ENCODE data around the gene NHS.
"Not testable (repeated sequence)": the region's sequence is repeated elsewhere in the genome, so short reads cannot be mapped to it uniquely, and the experiment has no call there.

The NHS gene

GRCh38 chrX:17568804-17569203, 193.8 kb downstream of the NHS start:
- H3K9me3 Mint-ChIP-seq; H3K36me3 Mint-ChIP-seq (ENCODE audit: low read depth); H3K27ac Mint-ChIP-seq; H3K4me3 Mint-ChIP-seq; H3K27me3 Mint-ChIP-seq (ENCODE audit: low read depth); H3K4me1 Mint-ChIP-seq (ENCODE audit: low read depth): not testable (repeated sequence)

DNA sequence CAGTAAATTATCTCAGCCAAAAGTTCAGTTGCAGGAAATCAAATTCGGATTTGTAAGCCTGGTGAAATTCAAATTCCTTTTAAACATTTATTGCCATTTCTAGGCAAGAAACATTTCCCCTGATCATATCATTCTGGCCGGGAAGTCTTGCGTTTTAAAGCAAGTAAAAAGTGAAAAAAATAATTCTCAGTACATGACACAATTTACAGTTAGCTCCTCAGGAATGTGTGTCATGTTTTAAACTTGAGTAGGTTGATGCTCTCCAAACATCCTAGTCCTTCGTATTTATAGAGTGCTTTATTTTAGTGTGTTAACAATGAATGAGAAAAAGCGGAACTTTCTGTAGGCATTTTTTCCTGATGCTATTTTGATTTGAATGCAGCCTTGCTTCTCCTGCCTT, 204.0 kb downstream of the NHS start:
- no peak overlapping the region for H3K27ac Mint-ChIP-seq
- no peaks in the 10 kb centered on the region for H3K4me1 Mint-ChIP-seq (ENCODE audit: low read depth)
- H3K4me3 Mint-ChIP-seq, result no peak overlapping the region
- no peaks in the 10 kb centered on the region for H3K36me3 Mint-ChIP-seq (ENCODE audit: low read depth)
- no peaks in the 10 kb centered on the region for H3K9me3 Mint-ChIP-seq
- peaks cover 8% of the 10 kb centered on the region for H3K27me3 Mint-ChIP-seq (ENCODE audit: low read depth)

DNA sequence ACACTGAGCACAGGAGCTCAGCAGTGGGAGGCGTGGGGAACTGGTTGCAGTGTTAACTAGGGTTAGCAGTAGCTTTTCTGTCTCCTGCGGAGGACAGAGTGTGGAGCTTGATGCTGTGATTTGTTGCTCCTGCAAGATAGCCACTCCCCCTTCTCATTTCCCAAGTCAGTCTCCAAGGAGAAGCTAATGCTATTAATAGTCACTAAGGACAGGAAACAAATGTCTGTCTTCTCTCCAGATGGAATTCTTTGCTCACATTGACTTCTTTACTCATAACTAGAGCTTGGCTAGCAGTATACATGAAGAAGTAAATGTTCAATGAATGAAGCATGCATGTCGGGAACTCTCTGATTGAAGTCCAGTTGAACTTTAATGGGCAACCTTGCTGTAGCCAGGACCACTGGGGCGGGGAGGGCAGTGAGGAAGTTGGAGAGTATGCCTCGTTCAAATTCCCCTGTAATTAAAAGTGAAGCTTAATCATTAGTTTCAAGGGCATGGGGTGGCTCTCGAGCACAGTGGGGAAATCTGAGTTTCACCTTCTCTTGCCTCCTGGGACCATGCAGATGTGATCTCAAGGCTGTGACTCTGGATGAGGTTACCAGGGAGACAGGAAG, 205.6 kb downstream of the NHS start:
- H3K9me3 Mint-ChIP-seq, result no peaks in the 10 kb centered on the region
- no peaks in the 10 kb centered on the region for H3K4me1 Mint-ChIP-seq (ENCODE audit: low read depth)
- no peak overlapping the region for H3K27ac Mint-ChIP-seq
- H3K4me3 Mint-ChIP-seq, result no peak overlapping the region
- H3K27me3 Mint-ChIP-seq (ENCODE audit: low read depth), result peaks cover 8% of the 10 kb centered on the region
- no peaks in the 10 kb centered on the region for H3K36me3 Mint-ChIP-seq (ENCODE audit: low read depth)

- Mint-ChIP-seq H3K9me3 (no peaks in the 10 kb centered on the region), H3K27ac (no peak overlapping the region), H3K4me3 (no peak overlapping the region), H3K4me1 (ENCODE audit: low read depth) (no peaks in the 10 kb centered on the region), H3K27me3 (ENCODE audit: low read depth) (peaks cover 8% of the 10 kb centered on the region), H3K36me3 (ENCODE audit: low read depth) (no peaks in the 10 kb centered on the region)
Measured at GRCh38 chrX:17581641-17582040, 206.6 kb downstream of the NHS start.

GRCh38 chrX:17584248-17584681, 209.3 kb downstream of the NHS start:
- H3K4me3 Mint-ChIP-seq, result no peak overlapping the region
- no peaks in the 10 kb centered on the region for H3K36me3 Mint-ChIP-seq (ENCODE audit: low read depth)
- H3K27ac Mint-ChIP-seq, result no peak overlapping the region
- peaks cover 4% of the 10 kb centered on the region for H3K27me3 Mint-ChIP-seq (ENCODE audit: low read depth)
- no peaks in the 10 kb centered on the region for H3K9me3 Mint-ChIP-seq
- H3K4me1 Mint-ChIP-seq (ENCODE audit: low read depth), result no peaks in the 10 kb centered on the region

DNA sequence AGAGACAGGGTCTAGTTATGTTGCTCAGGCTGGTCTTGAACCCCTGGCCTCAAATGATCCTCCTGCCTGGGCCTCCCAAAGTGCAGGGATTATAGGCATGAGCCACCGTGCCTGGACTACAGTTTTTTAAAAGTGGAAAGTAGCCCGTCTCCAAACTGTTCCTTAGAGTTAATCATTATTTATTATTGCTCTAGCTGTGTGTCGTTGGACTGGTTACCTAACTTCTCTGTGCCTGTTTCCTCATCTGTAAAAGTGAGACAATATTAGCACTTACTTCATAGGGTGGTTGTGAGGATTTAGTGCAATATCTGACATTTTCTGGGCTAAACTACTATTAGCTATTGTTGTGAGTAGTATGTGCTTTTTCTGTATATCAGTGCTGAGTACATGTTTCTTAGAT, 210.0 kb downstream of the NHS start:
- Mint-ChIP-seq H3K27ac (no peak overlapping the region), H3K4me1 (ENCODE audit: low read depth) (no peaks in the 10 kb centered on the region), H3K27me3 (ENCODE audit: low read depth) (peaks cover 7% of the 10 kb centered on the region), H3K36me3 (ENCODE audit: low read depth) (no peaks in the 10 kb centered on the region), H3K9me3 (no peaks in the 10 kb centered on the region), H3K4me3 (no peak overlapping the region)

GRCh38 chrX:17587366-17587765, 212.4 kb downstream of the NHS start:
- H3K4me3 Mint-ChIP-seq, result no peak overlapping the region
- no peak overlapping the region for H3K27ac Mint-ChIP-seq
- peaks cover 11% of the 10 kb centered on the region for H3K4me1 Mint-ChIP-seq (ENCODE audit: low read depth)
- H3K9me3 Mint-ChIP-seq, result no peaks in the 10 kb centered on the region
- no peaks in the 10 kb centered on the region for H3K36me3 Mint-ChIP-seq (ENCODE audit: low read depth)
- peaks cover 6% of the 10 kb centered on the region for H3K27me3 Mint-ChIP-seq (ENCODE audit: low read depth)

DNA sequence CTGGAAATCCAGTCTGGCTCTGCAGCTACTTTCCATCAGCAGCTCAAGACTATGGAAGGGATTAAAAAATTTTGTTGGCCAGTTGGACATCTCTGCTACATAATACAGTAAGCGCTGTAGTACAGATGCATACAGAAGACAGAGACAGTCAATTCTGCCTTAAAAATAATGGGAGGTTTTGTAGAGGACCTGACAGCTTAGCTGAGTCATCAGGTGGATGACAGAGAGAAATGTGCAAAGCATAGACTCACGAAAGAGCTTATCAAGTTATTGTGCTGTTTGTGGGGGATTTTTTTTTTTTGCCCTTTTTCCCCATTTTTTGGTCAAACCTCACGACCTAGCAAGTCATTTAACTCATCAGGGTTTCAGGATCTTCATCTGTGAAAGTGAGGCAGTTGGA, 213.3 kb downstream of the NHS start:
- no peaks in the 10 kb centered on the region for H3K36me3 Mint-ChIP-seq (ENCODE audit: low read depth)
- peaks cover 11% of the 10 kb centered on the region for H3K4me1 Mint-ChIP-seq (ENCODE audit: low read depth)
- peaks cover 6% of the 10 kb centered on the region for H3K27me3 Mint-ChIP-seq (ENCODE audit: low read depth)
- no peak overlapping the region for H3K27ac Mint-ChIP-seq
- no peaks in the 10 kb centered on the region for H3K9me3 Mint-ChIP-seq
- no peak overlapping the region for H3K4me3 Mint-ChIP-seq

GRCh38 chrX:17590892-17591740, 216.1 kb downstream of the NHS start:
- Mint-ChIP-seq H3K9me3 (no peaks in the 10 kb centered on the region), H3K36me3 (ENCODE audit: low read depth) (no peaks in the 10 kb centered on the region), H3K4me3 (no peak overlapping the region), H3K27ac (peak overlapping the region; percentile 52), H3K27me3 (ENCODE audit: low read depth) (peaks cover 6% of the 10 kb centered on the region), H3K4me1 (ENCODE audit: low read depth) (peaks cover 17% of the 10 kb centered on the region)

- Mint-ChIP-seq H3K27ac (no peak overlapping the region), H3K36me3 (ENCODE audit: low read depth) (no peaks in the 10 kb centered on the region), H3K27me3 (ENCODE audit: low read depth) (peaks cover 6% of the 10 kb centered on the region), H3K9me3 (no peaks in the 10 kb centered on the region), H3K4me3 (peak overlapping the region; percentile 17), H3K4me1 (ENCODE audit: low read depth) (peaks cover 17% of the 10 kb centered on the region)
Measured at GRCh38 chrX:17591741-17592110, 216.7 kb downstream of the NHS start.

GRCh38 chrX:17592117-17592516, 217.1 kb downstream of the NHS start:
- Mint-ChIP-seq H3K4me3 (peak overlapping the region; percentile 17), H3K9me3 (no peaks in the 10 kb centered on the region), H3K36me3 (ENCODE audit: low read depth) (no peaks in the 10 kb centered on the region), H3K4me1 (ENCODE audit: low read depth) (peaks cover 17% of the 10 kb centered on the region), H3K27ac (no peak overlapping the region), H3K27me3 (ENCODE audit: low read depth) (peaks cover 6% of the 10 kb centered on the region)

- Mint-ChIP-seq H3K27me3 (ENCODE audit: low read depth) (peaks cover 3% of the 10 kb centered on the region), H3K4me1 (ENCODE audit: low read depth) (peaks cover 17% of the 10 kb centered on the region), H3K27ac (no peak overlapping the region), H3K36me3 (ENCODE audit: low read depth) (no peaks in the 10 kb centered on the region), H3K9me3 (no peaks in the 10 kb centered on the region), H3K4me3 (no peak overlapping the region)
Measured at GRCh38 chrX:17594693-17595092, 219.7 kb downstream of the NHS start.

DNA sequence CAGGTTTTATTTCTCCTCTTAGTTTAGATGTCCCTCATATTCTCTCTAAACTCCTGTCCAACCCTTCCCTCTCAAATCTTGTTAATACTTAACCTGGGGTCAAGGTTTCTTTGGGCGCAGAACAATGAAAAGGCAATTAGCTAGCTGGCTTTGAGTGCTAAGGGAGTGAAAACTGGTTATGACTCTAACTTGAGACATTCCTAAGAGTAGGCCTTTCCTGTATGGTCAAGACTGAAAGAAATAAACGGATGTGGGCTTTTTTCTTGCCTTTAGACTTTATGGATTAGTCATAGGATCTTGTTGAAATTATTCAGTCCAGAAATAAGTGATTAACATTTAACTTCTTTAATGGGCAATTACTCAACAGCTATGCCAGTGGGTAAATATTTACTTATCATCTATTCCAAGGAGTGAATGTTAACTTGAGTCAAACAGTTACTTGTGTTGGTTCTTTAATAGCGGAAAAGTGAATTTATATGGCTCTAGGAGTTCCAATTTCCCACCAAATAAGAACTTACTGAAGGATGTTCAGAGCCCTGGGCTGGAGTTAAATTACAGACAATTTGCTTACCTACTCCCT, 220.5 kb downstream of the NHS start:
- Mint-ChIP-seq H3K9me3 (no peaks in the 10 kb centered on the region), H3K4me3 (no peak overlapping the region), H3K4me1 (ENCODE audit: low read depth) (peaks cover 17% of the 10 kb centered on the region), H3K27ac (no peak overlapping the region), H3K36me3 (ENCODE audit: low read depth) (no peaks in the 10 kb centered on the region), H3K27me3 (ENCODE audit: low read depth) (peaks cover 9% of the 10 kb centered on the region)

DNA sequence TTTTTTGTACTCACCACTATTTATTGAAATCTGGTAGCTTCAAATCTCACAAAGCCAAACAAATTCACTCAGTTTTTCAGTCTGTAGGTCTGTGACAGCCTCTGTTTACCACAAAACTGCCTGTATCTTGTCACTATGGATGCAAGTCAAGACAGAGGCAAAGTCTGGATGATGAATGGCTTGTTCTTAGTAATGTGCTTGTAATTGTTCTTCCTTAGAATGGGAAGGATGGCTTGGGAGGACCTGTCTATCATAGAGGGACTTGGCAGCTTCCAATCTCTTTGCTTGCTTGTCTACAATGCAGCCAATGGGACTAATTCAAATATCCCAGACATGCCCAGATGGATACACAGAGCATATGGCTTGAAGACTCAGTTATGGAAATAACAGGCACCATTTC, 221.1 kb downstream of the NHS start:
- Mint-ChIP-seq H3K9me3 (no peaks in the 10 kb centered on the region), H3K4me3 (no peak overlapping the region), H3K36me3 (ENCODE audit: low read depth) (no peaks in the 10 kb centered on the region), H3K27ac (no peak overlapping the region), H3K27me3 (ENCODE audit: low read depth) (peaks cover 12% of the 10 kb centered on the region), H3K4me1 (ENCODE audit: low read depth) (peaks cover 15% of the 10 kb centered on the region)

DNA sequence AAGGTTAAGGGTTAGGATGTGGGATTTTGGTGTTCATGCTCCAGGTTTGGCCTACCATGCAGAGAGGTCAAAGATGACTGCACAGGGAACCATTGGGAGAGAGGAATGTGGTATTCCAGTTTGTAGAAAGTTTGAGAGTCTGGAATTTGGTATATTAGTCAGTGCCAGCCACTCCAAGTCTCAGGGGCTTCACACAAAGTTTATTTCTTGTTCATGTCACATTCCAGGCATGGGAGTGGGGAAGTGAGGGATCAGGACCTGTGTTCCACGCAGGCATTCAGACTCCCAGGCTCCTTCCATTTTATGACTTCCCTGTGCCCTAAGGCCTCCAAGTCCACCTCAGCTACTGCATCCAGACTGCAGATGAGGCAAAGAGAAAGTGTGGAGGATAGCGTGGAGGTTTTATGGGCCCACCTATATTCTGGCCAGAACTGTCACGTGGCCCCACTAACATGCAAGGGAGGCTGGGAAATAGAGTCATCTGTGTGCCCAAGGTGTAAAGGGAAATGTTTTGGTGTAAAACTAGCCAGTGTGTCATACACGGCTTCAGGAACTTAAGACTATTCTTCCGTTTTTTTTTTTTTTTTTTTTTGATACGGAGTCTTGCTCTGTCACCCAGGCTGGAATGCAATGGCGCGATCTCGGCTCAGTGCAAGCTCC, 221.7 kb downstream of the NHS start:
- no peak overlapping the region for H3K4me3 Mint-ChIP-seq
- no peaks in the 10 kb centered on the region for H3K36me3 Mint-ChIP-seq (ENCODE audit: low read depth)

More for the DNA sequence above, 221.7 kb downstream of the NHS start:
- Mint-ChIP-seq H3K27ac (no peak overlapping the region), H3K9me3 (no peaks in the 10 kb centered on the region), H3K4me1 (ENCODE audit: low read depth) (peaks cover 11% of the 10 kb centered on the region), H3K27me3 (ENCODE audit: low read depth) (peaks cover 16% of the 10 kb centered on the region)

All from T-helper 1 cell treated with Interleukin-12 subunit alpha and Interleukin-12 subunit beta and Interleukin-4 antibody, amounts not matched to agents 30 μg/mL and 1 μg/mL, for 36 hours (primary cell).